ENCODE data around the gene ERCC5.

ERCC5 gene

DNA sequence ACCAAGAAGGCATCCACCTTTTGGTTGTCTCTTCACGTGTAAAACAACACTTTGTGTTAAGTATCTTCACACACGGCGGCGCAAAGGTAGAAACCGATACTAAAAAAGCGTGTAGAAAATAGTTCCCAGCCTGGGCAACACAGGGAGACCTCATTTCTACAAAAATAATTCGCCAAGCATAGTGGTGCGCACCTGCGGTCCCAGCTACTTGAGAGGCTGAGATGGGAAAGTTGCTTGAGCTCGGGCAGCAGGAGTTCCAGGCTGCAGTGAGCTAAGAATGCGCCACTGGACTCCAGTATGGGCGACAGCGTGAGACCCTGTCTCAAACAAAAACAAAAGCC is 573 bp upstream of the ERCC5 start:
- DNase-seq (ENCODE audit: low spot score) = no peak

DNA sequence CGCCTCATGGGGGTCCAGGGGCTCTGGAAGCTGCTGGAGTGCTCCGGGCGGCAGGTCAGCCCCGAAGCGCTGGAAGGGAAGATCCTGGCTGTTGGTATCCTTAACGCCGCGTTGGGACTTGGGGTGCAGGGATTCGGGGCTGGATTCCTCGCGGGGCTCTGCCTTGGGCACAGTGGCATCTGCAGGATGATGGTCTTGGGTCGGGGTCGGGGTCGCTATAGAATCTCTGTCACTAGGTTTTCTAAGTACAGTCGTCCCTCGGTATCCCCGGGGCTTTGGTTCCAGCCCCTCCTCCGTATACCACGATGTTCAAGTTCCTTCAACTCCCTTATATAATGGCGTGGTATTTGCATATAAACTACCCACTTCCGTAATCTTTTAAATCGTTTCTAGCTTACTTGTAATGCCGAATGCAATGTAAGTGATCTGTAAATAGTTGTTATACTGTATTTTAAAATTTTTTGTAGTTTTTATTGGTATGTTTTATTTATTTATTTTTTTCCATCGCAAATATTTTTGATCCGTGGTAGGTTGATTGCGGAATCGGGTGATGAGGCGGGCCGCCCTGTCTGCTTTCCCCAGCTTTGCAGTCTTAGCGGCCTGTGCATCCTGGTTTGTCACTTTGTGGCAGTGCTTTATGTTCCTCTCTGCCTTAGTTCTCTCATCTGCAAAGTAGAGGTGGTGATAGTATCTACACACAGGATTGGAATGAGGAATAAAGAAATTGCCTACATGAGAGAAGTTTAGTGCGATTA is 606 bp downstream of the ERCC5 start:
- DNase-seq (ENCODE audit: low spot score) = peak; percentile 60

DNA sequence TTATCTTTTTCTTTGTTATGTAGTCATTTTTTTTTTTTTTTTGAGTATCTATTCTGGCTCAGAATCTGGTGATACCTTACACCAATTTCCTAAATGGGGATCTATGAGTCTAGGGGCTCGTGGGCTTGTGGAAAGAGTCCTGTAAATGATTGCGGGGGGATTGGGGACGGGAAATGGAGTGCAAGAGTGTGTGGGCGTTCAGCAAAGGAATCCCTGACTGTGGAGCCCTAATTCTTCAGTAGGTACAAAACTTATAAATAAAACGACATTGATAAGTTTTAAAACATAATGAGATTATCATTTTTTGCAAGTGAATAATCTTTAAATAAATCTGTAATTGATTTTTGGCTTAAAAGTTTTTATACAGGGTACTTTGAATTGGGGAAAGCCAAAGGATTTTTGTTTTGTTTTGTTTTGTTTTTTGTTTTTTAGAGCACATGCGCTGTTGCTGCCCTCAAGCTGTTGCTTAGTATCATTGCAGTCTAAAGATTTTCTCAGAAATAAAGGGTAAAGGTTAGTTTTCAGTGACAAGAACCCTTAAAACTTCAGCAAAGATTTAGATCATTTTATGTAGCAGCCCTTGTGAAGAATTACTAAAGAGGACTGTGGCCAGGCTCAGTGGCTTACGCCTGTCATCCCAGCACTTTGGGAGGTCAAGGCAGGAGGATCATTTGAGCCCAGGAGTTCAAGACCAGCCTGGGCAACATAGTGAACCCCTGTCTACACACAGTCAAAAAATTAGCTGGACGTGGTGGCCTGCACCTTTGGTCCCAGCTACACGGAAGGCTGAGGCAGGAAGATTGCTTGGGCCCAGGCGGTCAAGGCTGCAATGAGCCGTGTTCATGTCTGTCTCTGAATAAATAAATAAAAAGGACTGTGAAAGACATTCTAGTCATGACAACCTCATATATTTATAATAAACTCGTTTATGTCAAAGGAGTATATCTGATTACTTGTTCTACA is 1.7 kb downstream of the ERCC5 start:
- peak; percentile 47 for DNase-seq (ENCODE audit: low spot score)

DNA sequence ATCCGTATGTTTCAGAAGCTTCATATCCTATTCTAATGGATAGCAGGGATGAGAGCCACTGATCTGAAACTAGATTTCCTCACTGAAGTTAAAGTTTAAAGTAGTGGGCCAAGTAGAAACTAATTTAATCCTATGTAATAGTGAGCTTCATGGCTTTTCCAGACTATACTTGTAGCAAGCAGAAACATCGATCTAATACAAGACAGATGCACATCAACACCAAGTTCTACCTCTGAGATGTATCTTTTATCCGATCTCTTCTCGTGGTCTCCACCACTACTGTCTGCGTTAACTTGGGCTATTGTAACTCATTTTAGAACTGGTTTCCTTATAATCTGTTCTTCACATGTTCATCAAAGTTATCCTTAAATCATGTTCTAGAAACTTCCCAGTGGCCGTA is 3.1 kb downstream of the ERCC5 start:
- no peak for DNase-seq (ENCODE audit: low spot score)

DNA sequence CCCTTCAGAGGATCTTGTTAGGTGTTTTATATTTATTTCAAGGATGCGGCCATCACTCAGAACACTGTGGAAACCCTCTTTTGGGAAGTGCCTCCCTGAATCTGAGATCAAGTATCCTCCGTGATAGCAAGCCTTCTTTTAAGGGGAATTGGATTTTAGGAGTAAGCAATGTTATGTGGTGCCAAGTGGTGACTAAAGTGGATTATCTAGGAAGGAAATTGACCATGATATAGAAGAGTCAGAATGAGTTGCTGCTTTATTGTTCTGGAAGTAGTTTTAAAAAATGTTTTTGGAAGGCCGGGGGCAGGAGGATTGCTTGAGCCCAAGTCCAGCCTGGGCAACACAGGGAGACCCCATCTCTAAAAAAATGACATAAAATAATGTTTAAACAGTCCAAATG is 6.7 kb downstream of the ERCC5 start:
- no peak for DNase-seq (ENCODE audit: low spot score)

DNA sequence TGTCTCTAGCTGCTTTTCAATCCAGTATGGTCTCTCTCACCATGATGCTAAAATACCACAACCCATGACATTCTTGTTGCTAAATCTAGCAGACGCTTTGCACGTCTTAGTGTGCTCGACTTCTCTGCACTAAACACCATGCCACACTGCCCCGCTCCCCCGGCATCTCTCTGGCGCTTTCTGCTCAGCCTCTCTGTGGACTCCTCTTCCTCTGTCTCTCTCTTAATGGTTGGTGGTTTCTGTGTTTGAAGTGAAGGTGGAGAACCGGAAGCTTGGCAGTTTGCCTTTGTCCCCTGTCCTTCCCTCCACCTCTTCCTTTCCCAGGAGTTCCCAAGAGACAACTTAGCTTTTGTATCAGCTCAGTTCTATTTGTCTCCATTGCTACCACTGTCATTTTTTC is 8.8 kb downstream of the ERCC5 start:
- DNase-seq (ENCODE audit: low spot score) = no peak

DNA sequence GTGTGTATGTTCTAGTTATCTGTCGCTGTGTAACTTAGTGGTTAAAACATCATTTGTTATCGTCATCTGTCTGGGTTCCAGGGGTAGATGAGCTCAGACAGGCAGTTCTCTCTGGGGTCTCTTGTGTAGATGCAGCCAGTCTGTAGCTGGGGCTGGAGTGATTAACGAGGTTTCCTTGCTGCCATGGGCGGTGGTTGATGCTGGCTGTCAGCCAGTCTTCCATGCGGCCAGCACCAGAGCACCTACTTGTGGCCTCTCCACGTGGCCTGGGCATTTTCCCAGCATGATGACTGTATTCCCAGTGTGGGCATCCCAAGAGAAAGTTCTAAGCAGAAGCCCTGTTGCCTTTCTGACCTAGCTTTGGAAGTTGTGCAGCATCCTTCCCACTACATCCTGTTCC is 10.7 kb downstream of the ERCC5 start:
- no peak for DNase-seq (ENCODE audit: low spot score)

DNA sequence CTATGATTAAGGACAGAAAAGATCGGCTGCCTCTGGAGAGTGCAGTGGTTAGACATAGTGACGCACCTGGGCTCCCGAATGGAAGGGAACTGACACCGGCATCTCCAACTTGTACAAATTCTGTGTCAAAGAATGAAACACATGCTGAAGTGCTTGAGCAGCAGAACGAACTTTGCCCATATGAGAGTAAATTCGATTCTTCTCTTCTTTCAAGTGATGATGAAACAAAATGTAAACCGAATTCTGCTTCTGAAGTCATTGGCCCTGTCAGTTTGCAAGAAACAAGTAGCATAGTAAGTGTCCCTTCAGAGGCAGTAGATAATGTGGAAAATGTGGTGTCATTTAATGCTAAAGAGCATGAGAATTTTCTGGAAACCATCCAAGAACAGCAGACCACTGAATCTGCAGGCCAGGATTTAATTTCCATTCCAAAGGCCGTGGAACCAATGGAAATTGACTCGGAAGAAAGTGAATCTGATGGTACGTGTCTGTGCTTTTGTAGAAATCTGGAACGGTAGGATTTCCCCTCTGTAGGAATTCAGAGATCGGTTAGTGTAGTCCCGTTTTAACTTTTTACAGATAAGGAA is 16.9 kb downstream of the ERCC5 start:
- DNase-seq (ENCODE audit: low spot score) = no peak

DNA sequence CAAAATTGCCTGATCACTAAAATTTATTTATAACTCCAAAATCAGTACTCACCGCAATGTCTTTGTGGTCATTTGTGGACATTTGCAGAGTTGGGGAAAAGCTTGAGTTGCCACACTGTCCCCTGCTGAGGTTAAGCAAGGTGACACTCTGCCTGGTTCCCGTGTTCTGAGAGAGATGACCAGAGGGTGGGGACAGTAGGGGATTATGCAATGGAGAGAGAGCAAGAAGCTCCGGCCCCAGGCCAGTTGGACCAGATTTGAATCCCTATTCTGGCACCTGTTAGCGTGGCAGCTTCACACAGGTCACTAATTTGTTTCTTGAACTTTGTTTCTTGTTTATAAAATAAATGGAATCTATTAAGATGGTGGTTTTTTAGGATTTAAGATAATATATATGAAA is 17.8 kb downstream of the ERCC5 start:
- no peak for DNase-seq (ENCODE audit: low spot score)

DNA sequence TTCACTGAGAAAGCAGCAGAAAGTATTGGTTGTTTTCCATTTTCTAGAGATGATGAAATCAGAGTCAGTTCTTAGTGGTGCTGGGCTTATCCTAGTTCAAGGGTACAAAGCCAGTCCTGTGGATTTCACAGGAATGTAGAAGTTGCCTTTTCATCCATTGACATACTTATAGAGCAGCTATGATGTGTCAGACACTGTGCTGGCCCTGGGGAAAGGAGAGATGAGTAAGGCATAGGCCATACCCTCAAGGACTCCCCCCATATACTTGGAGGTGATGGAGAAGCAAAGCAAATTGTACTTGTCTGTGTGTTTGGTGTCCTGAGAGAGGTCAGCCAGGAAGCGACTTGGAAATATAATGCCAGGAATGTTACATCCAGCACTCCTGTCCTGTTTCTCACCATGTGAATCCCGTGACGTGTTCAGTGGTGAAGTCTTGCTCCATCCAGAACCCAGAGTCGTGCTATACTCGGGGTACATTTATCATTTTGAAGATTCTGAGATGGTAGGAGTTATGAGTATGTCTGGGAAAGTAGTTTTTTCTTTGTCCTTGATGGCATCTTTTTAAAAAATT is 22.6 kb downstream of the ERCC5 start:
- no peak for DNase-seq (ENCODE audit: low spot score)

DNA sequence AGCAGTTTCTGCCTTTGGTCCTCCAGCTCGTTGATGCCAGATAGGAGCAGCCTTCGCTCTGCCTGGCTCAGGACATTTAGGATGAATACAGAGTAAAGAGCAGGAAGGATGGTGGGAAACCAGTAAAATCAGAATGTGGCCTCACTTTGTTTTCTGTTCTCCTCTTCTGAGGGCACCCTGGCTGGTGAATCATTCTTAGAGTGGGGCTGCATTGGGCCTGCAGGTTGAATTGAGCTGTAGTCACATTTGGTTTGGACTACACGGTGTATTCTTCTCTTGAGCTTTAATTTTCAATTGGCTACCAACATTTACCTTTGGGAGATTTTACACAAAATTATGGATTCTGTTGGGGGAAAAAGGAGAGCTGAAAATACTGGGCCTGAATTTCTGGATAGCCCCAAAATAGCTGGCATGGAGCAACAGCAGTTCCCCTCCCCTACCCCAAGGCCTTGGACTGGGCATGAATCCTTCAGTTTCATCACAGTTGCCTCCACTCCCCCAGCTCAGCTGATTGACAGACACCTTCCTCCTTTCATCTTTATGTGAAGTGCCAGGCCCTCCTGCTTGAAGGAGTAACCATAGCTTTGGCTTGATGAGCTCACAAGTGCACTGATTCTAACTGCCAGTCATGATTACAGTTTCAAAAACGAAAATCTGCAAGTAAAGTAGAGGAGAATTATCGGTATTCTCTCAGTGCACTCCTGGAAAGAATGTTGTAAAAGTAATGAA is 24.3 kb downstream of the ERCC5 start:
- DNase-seq (ENCODE audit: low spot score) = no peak

DNA sequence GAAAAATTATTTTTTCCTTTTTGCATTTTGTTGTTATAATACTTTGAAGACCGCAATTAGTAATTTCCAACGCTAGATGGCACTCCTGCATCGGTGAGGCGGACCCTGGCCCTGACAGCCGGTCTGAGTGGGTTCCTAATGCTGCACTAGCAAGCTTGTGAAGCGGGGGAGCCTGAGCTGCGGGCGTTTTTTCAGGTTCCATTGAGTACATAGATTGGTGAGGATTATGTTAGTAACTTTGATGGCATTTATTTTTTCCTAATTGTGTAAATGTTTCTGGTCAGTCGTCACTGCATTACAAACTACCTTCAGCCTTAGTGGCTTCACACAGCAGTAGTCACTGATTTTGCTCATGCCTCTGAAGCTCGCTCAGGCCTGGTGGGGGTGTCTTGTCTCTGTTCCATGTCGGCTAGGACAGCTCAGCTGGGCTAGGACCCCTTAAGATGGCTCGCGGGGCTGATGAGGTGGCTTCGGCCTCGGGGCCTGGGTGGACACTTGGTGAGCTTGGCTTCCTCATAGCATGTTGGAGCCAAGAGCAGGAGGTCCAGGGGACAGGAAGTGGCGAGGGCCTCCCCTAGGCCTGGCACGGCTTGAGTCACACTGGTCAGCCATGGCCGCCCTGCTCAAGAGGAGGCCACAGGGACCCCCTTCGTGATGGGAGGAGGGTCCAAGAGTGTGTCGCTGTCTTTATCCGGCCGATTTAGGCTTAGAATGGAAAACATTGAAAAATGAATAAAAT is 25.0 kb downstream of the ERCC5 start:
- DNase-seq (ENCODE audit: low spot score) = peak; percentile 34

DNA sequence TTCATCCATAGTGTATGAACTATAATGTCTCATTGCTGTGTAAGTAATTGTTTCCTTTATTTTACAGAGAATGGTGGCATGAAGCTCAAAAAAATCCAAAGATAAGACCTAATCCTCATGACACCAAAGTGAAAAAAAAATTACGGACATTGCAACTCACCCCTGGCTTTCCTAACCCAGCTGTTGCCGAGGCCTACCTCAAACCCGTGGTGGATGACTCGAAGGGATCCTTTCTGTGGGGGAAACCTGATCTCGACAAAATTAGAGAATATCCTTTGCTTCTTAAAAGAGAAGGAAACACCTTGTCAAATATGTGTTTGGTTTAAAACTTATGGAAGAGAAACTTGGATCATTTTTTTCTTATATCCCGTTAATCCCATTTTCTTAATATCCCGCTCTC is 26.3 kb downstream of the ERCC5 start:
- no peak for DNase-seq (ENCODE audit: low spot score)

DNA sequence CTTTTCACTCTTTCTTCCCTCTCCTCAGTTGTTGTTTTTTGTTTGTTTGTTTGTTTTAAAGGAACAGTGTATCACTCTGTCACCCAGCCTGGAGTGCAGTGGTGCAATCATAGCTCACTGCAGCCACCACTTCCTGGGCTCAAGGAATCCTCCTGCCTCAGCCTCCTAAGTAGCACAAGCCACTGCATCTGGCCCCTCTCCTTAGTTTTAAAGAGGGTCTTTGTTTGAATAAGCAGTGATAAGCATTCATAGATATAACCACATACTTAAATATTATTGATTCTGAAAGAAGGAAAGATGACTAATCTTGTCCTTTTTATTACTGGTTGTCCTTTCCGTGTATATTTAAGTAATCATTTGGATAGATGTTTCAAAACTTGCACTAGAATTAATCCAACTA is 26.7 kb downstream of the ERCC5 start:
- DNase-seq (ENCODE audit: low spot score) = no peak

DNA sequence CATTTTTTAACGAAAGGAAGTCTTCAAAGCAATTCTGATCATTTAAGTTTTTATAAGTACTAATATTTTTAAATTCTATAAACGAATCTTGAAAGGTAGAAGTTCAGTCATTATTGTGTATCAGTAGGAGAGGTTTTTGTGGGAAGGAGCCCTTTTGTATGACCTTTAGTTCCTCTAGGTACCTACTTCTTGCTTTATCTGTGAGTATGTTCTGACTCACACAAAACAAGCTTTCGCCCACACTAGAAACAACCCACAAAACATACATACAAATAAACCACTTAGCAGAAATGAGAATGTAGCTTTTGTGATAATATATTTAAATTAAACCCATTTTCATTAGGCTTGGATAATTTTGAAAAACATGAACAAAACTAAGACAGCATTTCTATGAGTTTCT is 27.8 kb downstream of the ERCC5 start:
- DNase-seq (ENCODE audit: low spot score) = no peak

DNA sequence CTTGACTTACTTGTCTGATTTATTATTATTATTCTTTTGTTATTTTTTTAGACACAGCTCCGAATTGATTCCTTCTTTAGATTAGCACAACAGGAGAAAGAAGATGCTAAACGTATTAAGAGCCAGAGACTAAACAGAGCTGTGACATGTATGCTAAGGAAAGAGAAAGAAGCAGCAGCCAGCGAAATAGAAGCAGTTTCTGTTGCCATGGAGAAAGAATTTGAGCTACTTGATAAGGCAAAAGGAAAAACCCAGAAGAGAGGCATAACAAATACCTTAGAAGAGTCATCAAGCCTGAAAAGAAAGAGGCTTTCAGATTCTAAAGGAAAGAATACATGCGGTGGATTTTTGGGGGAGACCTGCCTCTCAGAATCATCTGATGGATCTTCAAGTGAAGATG is 29.4 kb downstream of the ERCC5 start:
- DNase-seq (ENCODE audit: low spot score) = no peak

DNA sequence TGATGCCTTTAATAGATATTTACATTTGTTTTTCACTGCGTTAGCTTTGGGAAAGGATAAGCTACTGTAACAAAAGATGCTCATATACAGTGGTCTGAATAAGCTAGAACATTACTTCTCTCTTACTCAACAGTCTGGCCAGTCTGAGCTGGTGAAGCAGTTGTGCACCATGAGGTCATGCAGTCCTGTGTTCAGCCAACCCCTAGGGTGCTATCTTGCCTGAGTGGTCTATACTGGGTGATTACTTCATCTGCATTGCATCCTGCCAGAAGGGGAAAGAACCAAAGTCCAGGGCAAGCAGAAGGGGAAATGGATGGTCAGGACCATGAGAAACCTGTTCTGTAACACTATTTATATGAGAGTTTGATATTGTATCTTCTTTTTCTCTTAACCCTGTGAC is 31.5 kb downstream of the ERCC5 start:
- no peak for DNase-seq (ENCODE audit: low spot score)

DNA sequence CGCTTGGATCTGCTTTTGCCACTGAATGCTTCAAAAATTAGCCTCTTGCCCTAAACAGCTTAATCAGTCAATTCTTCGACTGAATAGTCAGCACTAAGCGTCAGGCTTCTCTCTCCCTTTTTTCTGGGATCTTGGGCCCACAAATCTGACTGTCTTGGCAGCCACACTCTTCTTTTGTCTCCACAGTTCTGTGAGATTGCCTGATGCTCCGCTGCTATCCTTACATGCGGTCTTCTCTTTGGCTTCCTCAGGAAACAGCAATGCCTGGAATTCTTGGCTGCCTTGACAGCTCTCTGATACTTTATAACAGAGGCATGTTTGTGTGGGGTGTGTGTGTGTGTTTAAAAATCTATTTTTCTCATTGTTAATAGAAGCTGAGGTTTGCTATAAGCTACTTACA is 32.6 kb downstream of the ERCC5 start:
- no peak for DNase-seq (ENCODE audit: low spot score)

DNA sequence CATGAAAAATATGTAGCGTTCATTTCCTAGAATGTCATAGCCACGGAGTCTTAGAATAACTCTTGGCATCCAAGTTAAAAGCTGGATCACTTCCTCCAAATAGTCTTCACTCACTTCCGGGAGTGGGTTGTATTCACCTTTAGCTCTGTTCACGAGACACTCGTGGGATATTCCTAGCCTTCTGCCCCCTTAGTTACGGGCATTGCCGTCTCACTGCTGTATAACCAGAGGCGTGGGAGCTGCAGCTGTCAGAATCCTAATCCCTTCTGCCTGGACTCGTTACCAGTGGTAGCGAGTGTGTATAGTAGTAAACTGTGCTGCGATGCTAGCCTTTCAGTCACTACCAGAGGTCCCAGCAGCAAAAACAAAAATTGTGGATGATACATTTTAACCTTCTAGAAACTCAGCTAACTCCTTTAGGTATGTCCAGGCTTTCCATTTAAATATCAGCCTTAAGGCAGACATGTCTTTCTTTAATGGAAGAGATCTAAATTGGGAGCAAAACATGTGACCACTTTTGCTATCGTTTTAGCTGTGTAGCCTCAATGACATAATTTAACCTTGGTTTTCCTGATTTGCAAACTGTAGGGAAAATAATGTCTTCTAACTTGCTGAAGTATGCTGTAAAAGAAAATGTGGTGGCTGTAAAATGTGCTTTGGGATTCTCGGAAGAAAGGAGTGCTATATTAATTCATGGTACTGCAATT is 34.1 kb downstream of the ERCC5 start:
- DNase-seq (ENCODE audit: low spot score) = no peak

DNA sequence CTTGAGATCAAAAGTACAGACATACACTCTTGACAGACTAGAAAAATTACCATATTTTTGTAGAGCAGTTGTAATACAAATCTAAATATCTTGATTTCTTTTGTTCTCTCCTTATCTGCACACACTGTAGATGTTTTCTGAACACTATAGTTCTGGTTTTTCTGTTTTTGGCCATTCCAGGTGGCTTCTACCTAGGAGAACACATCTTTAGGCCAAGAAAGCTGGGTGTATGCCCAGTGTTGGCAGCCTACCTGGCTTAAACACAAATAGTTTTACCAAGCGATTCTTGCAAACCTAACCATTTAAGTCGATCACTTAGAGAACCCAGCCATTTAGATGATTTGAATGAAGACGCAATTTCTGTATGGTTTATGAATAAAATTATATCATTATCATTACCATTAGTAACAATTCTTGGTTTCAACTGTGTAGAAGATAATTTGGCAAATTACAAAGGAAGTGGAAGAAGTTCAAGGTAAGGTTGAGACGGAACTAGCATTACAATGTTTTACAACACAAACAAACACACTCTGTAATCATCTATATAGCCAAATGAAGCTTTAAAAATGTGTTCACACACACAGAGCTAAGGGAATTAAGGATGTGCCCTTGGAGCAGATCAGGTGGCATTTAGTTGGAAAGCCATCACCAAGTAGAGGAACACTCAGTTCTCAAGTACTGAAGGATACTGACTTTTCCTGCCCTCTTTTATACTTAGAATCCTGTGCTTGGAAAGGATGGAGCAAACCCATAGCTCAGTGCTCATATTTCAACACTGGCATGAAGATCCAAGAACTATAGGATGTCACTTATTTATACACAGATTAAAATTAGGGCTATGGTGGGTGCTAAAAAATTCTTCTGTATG is 36.2 kb downstream of the ERCC5 start:
- DNase-seq (ENCODE audit: low spot score) = no peak

Data from SW480 (cell line).